HG02678 (cell line): ENCODE measurements around the gene PEPD.
"Not testable (repeated sequence)": the region's sequence is repeated elsewhere in the genome, so short reads cannot be mapped to it uniquely, and the experiment has no call there.

ENCODE experiments used
- ATAC-seq: cut with Tn5 transposase; IDR thresholded peaks from one replicate; pipeline ENCODE4 v1.9.1; 2021; ENCODE audit warnings: mild to moderate bottlenecking, moderate library complexity; ENCODE audit not compliant: unreplicated experiment

PEPD gene

DNA sequence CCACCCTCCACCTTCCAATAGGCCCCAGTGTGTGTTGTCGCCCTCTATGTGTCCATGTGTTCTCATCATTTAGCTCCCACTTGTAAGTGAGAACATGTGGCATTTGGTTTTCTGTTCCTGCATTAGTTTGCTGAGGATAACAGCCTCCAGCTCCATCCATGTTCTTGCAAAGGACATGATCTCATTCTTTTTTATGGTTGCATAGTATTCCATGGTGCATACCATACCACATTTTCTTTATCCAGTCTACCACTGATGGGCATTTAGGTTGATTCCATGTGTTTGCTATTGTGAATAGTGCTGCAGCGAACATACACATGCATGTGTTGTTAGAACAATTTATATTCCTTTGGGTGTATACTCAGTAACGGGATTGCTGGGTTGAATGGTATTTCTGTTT is 42.0 kb downstream of the PEPD start:
- not testable (repeated sequence) for ATAC-seq

DNA sequence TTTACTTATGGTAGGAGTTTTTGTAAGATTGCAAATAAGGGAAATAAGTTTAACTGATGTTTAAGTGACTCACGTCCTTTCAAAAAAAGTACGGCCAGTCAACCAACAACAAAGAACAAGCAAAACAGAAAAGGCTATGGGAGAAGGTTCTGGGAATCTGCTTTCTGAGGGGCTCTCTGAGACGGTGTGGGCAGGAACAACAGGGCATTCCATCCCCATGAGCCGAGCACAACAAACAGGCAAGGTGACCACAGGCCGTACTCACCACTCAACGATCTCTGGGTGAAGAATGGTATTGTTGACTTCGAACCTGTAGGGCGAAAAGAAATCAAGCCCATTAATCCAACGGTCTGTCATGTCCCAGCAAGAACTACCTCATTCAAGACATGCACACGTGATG is 43.8 kb downstream of the PEPD start:
- ATAC-seq: no peak

DNA sequence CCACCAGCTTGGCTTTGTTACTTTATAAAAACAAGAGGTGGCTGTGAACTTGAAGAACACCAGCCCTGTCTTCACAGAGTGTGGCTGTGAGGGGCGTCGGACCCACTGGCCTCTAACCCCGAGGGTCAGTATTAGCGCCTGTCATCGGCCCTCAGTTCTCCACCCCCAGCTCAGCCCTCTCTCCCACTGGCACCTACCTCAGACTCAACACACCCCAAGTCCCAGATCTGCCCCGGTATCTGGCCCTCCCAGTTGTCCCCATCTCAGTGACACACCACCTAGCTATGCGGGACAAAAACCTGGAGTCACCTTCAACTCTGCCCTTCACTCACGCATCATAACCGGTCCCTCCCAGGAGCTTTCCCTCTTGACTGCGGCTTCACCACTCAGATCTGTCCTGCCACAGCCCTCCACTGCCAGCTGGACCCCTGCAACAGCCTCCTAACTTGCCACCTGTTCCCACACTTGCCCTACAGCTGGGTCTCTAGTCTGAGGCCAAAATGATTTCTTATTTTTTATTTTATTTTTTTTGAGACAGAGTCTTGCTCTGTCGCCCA is 45.4 kb downstream of the PEPD start:
- ATAC-seq: no peak

DNA sequence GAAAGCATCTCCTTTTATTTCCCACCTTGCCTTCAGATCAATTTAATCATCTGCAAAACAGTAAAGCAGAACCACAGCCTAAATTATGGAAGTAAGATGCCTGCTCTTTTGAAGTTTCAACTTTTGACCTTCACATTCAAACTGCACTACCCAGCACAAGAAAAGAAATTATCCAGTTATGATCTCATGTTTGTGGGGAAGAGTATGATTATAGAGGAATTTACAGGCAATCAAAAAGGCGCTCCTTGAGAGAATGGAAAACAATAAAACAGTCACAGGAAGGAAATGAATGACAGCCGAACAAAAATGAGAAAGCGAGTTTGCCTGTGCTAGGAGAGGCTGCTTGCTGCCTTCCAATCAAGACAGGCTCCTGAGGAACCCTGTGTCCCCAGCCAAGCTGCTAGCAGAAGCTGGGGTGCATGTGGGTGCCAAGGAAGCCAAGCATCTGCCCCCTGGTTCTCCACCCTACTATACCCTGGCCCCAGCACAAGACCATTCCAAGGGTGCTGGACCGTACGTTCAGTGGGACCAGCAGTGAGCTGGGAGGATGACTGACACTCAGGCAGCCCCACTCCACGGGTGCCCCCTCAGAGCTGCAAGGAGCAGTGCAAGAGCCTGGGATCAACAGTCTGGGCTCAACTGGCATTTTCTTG is 47.8 kb downstream of the PEPD start:
- ATAC-seq: no peak

DNA sequence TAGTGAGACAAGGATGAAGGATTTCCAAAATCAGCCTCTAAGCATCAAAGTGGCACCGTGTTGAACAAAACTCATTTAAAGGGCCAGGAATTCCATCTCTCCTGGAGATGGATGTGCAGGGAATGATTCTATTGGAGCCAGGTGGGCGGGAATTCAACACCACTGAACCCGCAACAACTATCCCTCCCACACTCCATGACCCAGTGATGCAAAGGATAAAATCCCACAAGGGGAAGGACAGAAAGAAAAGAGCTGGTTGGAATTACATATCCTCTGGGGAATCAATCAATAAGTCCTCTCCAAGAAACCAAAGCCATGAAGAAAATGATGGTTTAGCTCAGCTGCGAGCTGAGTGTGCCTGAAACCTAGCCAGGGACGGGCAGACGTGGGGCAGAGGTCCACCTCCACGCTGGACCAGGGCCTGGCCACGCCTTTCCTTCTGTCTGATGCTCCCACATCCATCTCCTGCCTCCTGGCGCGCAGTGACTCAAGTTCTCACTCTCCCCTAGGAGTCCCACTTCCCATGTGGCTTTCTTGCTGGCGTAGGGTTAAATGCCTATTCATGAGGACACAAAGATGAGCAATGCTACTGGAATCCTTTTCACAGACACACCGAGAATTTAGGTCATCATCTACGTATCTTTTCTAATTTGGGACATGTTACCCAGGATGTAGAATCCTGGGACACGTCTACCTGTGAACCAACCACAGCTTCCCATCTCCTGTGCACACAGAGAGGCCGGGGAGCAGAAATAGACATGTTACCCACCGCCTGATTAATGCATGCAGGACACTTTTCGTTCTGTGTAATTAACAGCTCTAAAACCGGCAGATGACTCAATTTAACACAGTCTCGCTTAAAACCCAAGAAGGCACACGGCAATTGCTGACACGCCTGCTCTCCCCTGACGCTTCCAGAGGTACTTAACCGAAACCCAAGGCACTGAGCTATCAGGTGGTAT is 48.6 kb downstream of the PEPD start:
- ATAC-seq: no peak

DNA sequence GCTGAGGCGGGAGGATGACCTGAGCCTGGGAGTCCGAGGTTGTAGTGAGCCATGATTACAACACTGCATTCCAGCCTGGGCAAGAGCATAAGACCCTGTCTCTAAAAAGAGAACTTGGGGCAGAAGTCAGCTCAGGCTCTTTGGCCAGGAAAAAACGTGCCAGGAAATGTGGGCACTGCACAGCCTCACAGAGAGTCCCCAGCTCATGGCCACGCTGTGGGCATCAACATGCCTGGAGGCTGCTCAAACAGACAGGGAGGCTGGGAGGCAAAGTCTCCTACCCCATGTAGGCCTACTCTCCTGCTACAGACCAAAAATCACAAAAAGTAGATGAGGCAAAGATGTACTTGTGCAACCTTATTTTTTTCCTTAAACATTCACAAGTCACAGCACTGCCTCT is 49.4 kb downstream of the PEPD start:
- no peak for ATAC-seq

DNA sequence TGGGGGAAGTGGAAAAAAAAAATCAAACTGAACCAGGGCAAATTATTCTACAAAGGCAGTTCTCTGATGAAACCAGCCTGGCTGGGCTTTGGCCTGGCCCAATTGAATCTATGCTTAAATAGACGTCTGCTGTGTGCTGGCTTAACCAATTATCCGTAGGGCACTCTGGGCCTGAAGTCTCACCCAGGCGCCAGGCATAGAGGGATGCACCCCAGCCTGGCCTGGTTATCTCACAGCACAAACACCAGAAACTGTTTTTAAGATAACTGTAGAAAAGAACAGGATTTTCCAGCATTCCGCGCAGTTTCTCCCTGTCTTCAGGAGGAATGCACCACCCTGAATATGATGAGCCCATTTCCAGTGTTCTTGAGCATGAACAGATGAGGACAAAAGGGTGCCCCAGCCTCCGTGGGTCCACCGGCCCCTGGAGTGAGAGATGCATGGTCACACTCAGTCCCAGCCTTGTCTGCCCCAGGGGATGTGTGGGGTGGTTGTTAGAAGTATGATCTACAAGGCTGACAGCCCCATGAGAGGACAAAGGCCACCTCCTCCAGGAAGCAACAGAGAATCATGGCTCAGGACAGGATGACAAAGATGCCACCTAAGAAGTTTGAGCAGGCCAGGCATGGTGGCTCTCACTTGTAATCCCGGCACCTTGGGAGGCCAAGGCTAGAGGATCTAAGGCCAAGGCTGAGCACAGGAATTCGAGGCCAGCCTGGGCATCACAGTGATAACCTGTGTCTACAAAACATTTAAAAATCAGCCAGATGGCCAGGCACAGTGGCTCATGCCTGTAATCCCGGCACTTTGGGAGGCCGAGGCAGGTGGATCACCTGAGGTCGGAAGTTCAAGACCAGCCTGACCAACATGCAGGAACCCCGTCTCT is 50.2 kb downstream of the PEPD start:
- no peak for ATAC-seq

DNA sequence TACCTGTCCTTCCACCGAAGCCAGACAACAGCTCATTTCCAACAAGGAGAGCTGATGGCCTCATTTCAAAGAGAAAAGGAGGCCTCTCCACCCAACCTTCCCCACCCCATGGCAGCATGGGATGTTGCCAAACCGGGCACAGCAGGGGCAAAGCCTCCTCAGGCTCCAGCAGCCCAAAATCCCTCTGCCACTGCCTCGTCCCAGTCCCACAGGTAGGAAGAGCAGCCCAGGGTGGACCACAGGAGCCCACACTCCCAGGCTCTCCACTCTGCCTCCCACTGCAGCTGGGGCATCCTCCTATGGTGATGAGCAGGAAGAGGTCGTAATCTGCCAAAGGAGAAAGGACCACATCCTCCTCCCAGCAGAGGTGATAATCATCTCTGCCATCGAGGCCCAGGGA is 50.9 kb downstream of the PEPD start:
- ATAC-seq: no peak

DNA sequence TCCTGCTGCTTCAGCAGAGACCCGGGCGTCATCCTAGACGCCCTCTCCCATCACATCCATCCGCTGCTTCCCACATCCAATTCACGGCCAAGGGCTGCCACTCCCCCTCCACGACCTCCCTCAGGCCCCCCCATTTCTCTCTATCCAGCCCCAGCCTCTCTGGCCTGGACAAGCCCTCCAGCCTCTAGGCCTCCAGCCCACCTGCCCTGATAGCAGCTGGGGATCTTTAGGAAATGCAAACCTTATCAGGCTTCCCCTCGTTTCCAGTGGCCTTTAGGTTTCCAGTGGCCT is 51.6 kb downstream of the PEPD start:
- ATAC-seq: no peak

DNA sequence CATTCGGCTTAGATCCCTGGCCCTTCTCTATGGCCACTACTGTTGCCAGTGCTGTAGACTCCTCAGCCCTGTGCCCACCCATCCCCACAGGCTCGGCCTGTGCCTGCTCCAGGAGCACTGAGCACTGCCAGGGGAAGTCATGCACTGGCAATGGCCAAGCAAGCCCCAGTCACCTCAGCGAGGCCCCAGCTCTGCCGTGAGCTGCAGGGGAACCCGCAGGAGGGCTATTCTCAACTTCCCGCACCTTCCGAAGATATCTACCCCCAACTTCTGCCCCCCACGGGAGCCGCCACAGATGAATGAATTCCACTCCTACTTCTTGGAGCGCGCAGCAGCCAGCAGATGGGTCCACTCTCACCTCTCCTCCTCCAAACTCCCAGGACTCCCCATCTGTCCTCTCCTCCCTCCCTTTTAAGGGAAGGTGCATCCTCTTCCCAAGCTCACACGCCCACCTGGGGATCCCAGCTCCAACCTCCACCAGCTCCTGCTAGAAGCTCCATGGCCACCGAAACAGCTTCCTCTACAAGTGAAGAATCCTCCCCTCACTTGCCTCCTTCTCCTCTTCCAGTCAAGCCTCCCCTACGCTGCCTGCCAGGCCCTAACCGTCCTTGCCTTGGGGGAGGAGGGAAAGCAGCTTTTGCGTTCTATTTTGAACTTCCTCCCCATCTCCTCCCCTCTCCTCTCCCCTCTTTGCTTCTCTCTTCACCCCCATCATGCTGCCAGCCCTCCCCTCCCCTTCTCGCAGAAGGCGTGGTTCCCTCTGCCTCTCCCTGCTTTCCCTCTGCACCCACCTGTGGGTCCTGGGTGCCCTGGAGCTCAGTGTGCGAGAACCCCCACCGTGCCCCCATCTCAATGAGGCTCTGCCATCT is 52.2 kb downstream of the PEPD start:
- ATAC-seq: no peak

DNA sequence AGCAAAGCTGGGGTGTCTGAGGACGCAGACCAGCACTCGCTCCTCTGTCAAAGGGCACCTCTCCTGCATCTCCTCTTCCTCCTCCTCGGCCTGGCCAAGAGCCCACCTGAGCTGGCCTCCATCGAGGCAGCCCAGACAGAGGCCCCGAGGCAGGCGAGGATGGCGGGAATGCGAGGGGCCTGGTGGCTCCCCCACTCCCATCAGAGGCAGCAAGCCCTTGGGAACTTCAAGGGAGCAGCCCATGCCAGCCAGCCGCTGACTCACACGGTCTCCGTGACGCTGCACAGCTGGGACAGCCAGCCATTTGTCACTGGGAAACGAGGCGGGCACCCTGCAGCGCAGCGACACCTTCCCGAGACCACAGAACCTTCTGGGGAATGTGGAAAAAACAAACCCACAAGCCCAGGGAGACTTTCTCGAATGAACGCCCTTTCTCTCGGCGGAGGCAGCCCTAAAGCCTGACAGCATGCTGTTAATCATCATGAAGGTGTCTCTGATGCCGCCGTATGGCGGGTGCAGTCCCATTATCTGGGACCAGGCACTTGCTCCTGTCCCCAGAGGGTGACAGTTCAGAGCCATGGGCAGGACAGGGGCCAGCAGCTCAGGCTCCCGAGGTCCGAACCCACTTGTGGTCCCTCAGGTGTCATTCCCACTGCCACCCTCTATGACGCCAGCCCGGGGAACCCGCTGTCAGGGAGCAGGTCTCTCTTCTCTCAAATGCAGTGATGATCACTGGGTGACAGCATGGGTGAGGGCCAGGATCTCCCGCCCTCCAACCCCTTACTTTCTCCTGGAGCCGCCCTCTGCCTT is 53.0 kb downstream of the PEPD start:
- ATAC-seq: no peak

DNA sequence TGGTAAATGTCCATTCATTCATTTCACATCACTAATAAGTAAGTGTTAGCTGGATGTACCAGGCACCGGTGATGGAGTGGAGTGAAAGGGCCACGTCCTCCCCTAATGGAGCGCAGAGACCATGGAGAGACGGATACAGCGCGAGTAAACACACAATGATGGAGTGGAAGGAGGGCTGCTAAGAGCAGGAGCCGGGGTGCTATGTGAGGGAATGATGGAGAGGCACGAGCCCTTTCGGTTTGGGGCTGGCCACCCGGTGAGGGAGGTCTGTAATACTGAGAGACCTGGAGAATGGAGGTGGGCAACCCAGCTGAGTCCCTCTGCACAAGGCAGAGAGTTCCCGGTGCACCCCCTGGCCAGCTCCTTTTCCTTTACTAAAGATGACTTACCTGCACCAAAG is 53.7 kb downstream of the PEPD start:
- no peak for ATAC-seq

DNA sequence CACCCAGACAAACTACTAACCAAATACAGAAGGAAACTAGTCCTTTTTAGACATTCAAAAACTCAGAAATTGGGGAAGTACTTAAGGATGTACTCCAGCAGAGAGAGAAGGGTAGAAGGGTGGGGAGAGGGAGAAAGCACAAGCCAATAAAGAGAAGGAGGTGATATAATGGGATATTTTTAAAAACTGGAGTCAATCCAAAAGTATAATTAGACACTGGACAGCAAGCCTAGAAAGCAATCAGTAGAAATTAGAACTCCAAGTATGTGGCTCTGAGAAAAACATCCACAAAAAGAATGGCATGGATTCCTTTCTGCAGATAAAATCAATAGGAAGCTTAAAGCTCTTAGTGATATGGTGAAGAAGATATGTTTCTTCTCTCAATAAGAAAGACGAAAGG is 55.8 kb downstream of the PEPD start:
- ATAC-seq: no peak

DNA sequence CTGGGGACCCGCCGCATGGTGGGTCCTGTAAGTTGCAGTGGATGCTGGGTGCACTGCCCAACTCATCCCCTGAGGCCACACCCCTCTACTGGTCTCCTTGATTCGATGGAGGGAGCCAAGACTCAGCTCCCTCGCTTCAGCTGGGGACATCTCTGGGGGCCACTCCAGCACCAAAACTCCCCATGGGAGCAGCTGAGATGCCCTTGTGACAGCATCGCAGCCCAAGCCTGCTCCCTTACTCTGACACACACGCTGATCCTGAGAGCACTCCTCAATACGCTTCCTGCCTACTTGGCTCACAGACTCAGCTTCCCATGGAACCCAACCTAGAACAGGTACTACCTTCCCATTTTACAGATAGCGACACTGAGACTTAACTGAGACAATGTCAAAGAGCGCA is 56.2 kb downstream of the PEPD start:
- ATAC-seq: no peak

DNA sequence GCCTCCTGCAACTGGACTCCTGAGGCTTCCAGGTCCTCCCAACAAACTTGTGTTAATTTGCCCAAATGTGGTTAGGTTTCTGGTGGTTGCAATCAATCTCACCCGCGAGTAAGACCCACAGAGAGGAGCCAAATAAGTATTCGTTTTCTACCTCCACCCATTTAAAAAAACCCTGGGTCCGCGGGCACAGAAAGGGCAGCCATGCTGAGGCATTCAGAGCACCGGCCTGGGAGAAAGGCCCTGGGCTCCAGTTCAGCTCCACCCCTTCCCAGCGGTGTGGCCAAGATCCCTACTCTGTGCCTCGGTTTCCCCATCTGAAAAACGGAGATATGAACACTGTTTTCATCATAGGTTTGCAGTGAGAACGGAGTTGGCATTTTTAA is 56.9 kb downstream of the PEPD start:
- ATAC-seq: no peak

DNA sequence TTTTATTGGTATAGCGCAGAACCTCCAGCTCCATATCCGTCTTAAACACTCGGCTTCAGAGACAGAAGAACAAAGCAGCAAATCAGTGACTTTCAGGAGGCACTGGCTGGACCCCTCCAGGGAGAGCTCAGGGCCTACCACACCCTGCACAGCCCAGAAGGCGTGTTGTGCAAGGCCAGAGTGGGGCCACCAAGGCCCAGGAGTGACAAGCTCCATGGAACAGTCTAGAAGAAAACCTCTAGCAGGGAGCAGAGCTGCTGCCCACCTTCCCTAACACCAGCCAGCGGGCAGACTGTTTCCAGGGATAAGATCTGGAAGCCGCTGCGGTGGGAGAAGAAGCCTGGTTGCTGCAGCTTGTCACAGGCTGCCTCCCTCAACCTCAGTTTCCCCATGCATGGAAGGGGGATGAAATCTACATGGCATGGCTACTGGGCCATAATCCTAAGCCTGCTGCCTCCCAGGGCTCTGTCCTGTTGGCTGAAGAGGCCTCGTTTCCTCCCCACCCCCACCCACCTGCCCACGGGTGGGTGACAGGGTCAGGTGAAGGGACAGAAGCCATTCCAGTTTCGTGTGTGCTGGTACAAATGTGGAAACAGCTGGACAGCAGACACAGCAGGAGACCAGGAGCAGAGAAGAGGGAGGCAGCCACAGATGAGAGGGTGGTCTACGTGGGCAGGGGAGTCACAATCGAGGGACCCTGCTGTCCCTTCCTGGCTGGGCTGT is 57.4 kb downstream of the PEPD start:
- no peak for ATAC-seq

DNA sequence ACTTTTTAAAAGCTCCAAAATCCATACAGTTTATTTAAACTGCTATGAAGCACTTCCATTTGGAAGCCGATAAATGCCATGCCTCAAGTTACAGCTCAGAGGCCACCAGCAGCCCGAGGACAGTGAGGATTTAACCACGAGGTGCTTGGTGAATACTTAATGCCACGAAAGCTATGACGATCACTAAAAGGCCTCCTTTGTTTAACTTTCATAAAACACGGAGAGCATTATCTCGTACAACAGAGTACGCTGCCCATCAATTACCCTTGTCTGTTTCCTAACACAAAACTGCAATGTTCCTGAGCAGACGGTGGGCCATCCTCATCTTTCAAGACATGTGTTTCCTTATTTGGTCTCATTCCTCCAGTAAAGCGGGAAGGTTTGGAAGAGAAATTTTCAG is 58.4 kb downstream of the PEPD start:
- no peak for ATAC-seq

DNA sequence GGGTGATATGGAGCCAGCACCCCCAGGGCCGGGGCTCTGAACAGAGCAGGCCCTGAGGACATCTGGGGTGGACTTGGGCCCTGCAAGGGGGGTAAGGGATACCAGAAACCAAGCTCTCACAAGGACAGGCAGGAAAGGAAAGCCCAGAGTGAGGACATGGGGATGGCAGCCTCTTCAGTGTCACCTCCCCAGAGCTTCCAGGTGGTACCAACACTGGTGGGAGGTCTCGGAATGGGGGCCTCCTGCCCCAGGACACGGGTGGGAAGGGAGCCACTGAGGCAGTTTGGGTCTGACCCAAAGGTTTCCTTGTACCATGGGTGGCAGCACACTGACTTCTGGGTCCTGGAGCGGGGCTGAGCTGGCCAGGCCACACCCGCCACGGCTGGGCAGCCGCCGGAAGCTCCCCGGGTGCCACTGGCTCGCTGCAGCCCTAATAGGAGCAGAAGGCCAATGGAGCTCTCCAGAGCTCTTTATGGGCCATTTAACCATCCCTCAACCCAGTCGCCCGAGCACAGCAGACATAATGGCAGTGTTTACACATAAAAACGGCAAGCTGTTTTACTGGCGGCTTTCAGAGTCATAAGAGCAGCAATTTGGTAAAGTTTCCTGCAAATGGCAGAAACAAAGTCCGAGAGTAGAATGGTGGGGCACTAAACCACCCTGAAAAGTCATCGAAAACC is 59.3 kb downstream of the PEPD start:
- no peak for ATAC-seq
